GM23338 (cell line): ENCODE data around the gene LYST. TPM values are rescaled to one million over a fixed set of nuclear protein-coding genes. Genes with fewer than 3 reads are reported as not detected.

Experiments
- ATAC-seq: fragments of 200-7000 bp; cut with Tn5 transposase; 3 replicates; pipeline ENCODE4 v1.9.1; 2020
- DNase-seq: peaks from one replicate; pipeline ENCODE4 v3.0.0-alpha.2; 2015; ENCODE audit warnings: low spot score
- H2AFZ ChIP-seq: fragments of 200-600 bp; sonication (generic); 2 replicates; pipeline ENCODE4 v1.8.0; 2016; ENCODE audit warnings: antibody characterized with exemption, mild to moderate bottlenecking, moderate library complexity
- H3F3A ChIP-seq: fragments of 200-600 bp; sonication (generic); replicated peaks from 2 replicates; pipeline ENCODE4 v1.8.0; 2017; ENCODE audit warnings: antibody characterized with exemption, mixed run types, low read depth
- H3K27ac ChIP-seq: fragments of 200-600 bp; sonication (generic); 2 replicates; pipeline ENCODE4 v1.6.1; 2016; ENCODE audit warnings: low read depth
- H3K27me3 ChIP-seq: fragments of 200-600 bp; sonication (generic); 2 replicates; pipeline ENCODE4 v1.8.0; 2016; ENCODE audit warnings: mild to moderate bottlenecking, mixed run types, moderate library complexity; ENCODE audit not compliant: insufficient read depth
- H3K36me3 ChIP-seq: fragments of 200-600 bp; sonication (generic); 2 replicates; pipeline ENCODE4 v1.8.0; 2016; ENCODE audit warnings: mild to moderate bottlenecking; ENCODE audit not compliant: insufficient read depth
- H3K4me1 ChIP-seq: fragments of 200-600 bp; sonication (generic); 2 replicates; pipeline ENCODE4 v1.8.0; 2016; ENCODE audit warnings: mild to moderate bottlenecking, moderate library complexity; ENCODE audit not compliant: insufficient read depth
- H3K4me2 ChIP-seq: fragments of 200-600 bp; sonication (generic); 2 replicates; pipeline ENCODE4 v1.7.1; 2017; ENCODE audit warnings: mixed run types
- H3K4me3 ChIP-seq: fragments of 200-600 bp; sonication (generic); 2 replicates; pipeline ENCODE4 v1.6.1; 2016; ENCODE audit warnings: mixed run types
- H3K79me2 ChIP-seq: fragments of 200-600 bp; sonication (generic); replicated peaks from 2 replicates; pipeline ENCODE4 v1.8.0; 2017; ENCODE audit warnings: mild to moderate bottlenecking; ENCODE audit not compliant: insufficient read depth
- H3K9me2 ChIP-seq: fragments of 200-600 bp; sonication (generic); 2 replicates; pipeline ENCODE4 v1.8.0; 2017; ENCODE audit not compliant: insufficient read depth
- H4K20me1 ChIP-seq: fragments of 200-600 bp; sonication (generic); replicated peaks from 2 replicates; pipeline ENCODE4 v1.8.0; 2017; ENCODE audit warnings: mild to moderate bottlenecking; ENCODE audit not compliant: insufficient read depth
- H3K27ac Mint-ChIP-seq: 2 replicates; pipeline ENCODE4 v1.8.0; 2020; ENCODE audit warnings: inconsistent platforms, mild to moderate bottlenecking, moderate library complexity, mixed read lengths
- H3K27me3 Mint-ChIP-seq: 3 replicates; pipeline ENCODE4 v1.8.0; 2022; ENCODE audit warnings: low read depth, mild to moderate bottlenecking, moderate library complexity, mixed read lengths, inconsistent platforms; ENCODE audit not compliant: insufficient read depth, poor library complexity
- H3K36me3 Mint-ChIP-seq: 3 replicates; pipeline ENCODE4 v1.8.0; 2021; ENCODE audit warnings: low read depth, mild to moderate bottlenecking, inconsistent platforms, moderate library complexity, mixed read lengths
- H3K4me1 Mint-ChIP-seq: 3 replicates; pipeline ENCODE4 v1.8.0; 2020; ENCODE audit warnings: mild to moderate bottlenecking, inconsistent platforms, mixed read lengths
- H3K4me3 Mint-ChIP-seq: 3 replicates; pipeline ENCODE4 v1.8.0; 2021; ENCODE audit warnings: moderate library complexity, mild to moderate bottlenecking, inconsistent platforms, mixed read lengths
- H3K9me3 Mint-ChIP-seq: 3 replicates; pipeline ENCODE4 v1.8.0; 2020; ENCODE audit warnings: moderate library complexity, mild to moderate bottlenecking, inconsistent platforms, mixed read lengths
- CREB1 ChIP-seq: fragments of 250-450 bp; sonication (Bioruptor Pico); IDR thresholded peaks from 2 replicates; pipeline ENCODE4 v1.5.0; 2020; ENCODE audit warnings: low read depth, mild to moderate bottlenecking, moderate library complexity
- EZH2 ChIP-seq: fragments of 200-600 bp; sonication (generic); IDR thresholded peaks from one replicate; pipeline ENCODE4 v1.8.0; 2017; ENCODE audit warnings: antibody characterized with exemption, mild to moderate bottlenecking, low read depth; ENCODE audit not compliant: unreplicated experiment
- EZH2phosphoT487 ChIP-seq: fragments of 200-600 bp; sonication (generic); IDR thresholded peaks from one replicate; pipeline ENCODE4 v1.8.1; 2018; ENCODE audit warnings: antibody characterized with exemption; ENCODE audit not compliant: unreplicated experiment
- JUNB ChIP-seq: IDR thresholded peaks from one replicate; pipeline ENCODE4 v1.6.1; 2016; ENCODE audit warnings: antibody characterized with exemption; ENCODE audit not compliant: unreplicated experiment
- NANOG ChIP-seq: IDR thresholded peaks from 2 replicates; pipeline ENCODE4 v1.6.1; 2016; ENCODE audit warnings: antibody characterized with exemption, borderline replicate concordance
- STAT1 ChIP-seq: IDR thresholded peaks from one replicate; pipeline ENCODE4 v1.6.1; 2016; ENCODE audit warnings: antibody characterized with exemption; ENCODE audit not compliant: unreplicated experiment
- ZNF114 ChIP-seq: fragments of 250-450 bp; sonication (Bioruptor Pico); IDR thresholded peaks from 2 replicates; pipeline ENCODE4 v1.5.0; 2020; ENCODE audit warnings: mild to moderate bottlenecking, moderate library complexity
- ZNF331 ChIP-seq: fragments of 250-450 bp; sonication (Bioruptor Pico); IDR thresholded peaks from 2 replicates; pipeline ENCODE4 v1.5.0; 2020; ENCODE audit warnings: low read depth, mild to moderate bottlenecking, moderate library complexity
- polyA plus RNA-seq: library from polyadenylated mRNA; unstranded; fragments of >200 nt; fragmentation: Nextera tagmentation; extraction: Ambion mirVana; gene quantifications from 2 replicates; pipeline ENCODE4 v1.2.1, GENCODE V29; 2016
- total RNA-seq: library from RNA; depleted of rRNA; stranded (reverse); fragments of >200 nt; shearing (Covaris generic); gene quantifications from 2 replicates; pipeline ENCODE4 v1.2.3, GENCODE V29; 2014
- TF ChIP-seq, protein P1 (sequence below): fragments of 250-450 bp; sonication (Bioruptor Pico); IDR thresholded peaks from 2 replicates; pipeline ENCODE4 v1.5.0; 2020; ENCODE audit warnings: mild to moderate bottlenecking, moderate library complexity

The LYST gene
- total and polyA plus RNA-seq, 2 experiments from 2014 or later = 0.21 to 1.0 TPM

DNA sequence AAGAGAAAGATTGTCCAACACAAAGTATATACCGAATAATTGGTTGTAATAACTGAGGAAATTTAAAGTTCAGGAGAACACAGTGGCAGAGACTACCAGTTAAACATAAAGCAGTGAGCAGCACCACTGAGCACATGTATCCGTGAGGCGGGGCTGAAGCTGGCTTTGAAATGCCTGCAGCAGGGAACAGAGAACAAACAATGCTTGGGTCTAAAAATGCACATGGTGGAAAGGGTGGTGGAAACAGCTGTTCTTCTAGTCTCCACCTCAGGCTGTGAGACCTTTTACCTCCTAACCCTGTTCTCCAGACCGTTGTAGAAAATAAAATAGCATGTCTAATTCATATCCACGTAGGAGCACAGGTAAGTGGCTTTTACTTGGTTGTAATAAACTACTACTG is 209.4 kb downstream of the LYST start (continued):
- TF ChIP-seq, protein P1, sequence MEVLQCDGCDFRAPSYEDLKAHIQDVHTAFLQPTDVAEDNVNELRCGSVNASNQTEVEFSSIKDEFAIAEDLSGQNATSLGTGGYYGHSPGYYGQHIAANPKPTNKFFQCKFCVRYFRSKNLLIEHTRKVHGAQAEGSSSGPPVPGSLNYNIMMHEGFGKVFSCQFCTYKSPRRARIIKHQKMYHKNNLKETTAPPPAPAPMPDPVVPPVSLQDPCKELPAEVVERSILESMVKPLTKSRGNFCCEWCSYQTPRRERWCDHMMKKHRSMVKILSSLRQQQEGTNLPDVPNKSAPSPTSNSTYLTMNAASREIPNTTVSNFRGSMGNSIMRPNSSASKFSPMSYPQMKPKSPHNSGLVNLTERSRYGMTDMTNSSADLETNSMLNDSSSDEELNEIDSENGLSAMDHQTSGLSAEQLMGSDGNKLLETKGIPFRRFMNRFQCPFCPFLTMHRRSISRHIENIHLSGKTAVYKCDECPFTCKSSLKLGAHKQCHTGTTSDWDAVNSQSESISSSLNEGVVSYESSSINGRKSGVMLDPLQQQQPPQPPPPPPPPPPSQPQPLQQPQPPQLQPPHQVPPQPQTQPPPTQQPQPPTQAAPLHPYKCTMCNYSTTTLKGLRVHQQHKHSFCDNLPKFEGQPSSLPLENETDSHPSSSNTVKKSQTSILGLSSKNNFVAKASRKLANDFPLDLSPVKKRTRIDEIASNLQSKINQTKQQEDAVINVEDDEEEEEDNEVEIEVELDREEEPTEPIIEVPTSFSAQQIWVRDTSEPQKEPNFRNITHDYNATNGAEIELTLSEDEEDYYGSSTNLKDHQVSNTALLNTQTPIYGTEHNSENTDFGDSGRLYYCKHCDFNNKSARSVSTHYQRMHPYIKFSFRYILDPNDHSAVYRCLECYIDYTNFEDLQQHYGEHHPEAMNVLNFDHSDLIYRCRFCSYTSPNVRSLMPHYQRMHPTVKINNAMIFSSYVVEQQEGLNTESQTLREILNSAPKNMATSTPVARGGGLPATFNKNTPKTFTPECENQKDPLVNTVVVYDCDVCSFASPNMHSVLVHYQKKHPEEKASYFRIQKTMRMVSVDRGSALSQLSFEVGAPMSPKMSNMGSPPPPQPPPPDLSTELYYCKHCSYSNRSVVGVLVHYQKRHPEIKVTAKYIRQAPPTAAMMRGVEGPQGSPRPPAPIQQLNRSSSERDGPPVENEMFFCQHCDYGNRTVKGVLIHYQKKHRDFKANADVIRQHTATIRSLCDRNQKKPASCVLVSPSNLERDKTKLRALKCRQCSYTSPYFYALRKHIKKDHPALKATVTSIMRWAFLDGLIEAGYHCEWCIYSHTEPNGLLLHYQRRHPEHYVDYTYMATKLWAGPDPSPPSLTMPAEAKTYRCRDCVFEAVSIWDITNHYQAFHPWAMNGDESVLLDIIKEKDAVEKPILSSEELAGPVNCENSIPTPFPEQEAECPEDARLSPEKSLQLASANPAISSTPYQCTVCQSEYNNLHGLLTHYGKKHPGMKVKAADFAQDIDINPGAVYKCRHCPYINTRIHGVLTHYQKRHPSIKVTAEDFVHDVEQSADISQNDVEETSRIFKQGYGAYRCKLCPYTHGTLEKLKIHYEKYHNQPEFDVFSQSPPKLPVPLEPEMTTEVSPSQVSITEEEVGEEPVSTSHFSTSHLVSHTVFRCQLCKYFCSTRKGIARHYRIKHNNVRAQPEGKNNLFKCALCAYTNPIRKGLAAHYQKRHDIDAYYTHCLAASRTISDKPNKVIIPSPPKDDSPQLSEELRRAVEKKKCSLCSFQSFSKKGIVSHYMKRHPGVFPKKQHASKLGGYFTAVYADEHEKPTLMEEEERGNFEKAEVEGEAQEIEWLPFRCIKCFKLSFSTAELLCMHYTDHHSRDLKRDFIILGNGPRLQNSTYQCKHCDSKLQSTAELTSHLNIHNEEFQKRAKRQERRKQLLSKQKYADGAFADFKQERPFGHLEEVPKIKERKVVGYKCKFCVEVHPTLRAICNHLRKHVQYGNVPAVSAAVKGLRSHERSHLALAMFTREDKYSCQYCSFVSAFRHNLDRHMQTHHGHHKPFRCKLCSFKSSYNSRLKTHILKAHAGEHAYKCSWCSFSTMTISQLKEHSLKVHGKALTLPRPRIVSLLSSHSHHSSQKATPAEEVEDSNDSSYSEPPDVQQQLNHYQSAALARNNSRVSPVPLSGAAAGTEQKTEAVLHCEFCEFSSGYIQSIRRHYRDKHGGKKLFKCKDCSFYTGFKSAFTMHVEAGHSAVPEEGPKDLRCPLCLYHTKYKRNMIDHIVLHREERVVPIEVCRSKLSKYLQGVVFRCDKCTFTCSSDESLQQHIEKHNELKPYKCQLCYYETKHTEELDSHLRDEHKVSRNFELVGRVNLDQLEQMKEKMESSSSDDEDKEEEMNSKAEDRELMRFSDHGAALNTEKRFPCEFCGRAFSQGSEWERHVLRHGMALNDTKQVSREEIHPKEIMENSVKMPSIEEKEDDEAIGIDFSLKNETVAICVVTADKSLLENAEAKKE (CRISPR knock-in tag) = no peak
- TF ChIP-seq EZH2 (no peak), CREB1 (CRISPR knock-in tag) (no peak)

DNA sequence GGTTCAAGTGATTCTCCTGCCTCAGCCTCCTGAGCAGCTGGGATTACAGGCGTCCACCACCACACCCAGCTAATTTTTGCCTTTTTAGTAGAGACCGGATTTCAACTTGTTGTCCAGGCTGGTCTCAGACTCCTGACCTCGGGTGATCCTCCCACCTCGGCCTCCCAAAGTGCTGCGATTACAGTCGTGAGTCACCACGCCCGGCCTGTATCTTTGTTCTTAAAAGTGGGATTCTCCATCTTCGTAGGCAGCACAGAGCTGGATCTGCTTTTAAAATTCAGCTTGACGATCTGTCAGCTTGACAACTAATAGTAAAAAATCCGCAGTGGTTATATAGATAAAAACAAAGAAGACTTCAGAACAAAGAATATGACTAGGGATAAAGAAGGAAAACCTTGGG is 214.3 kb downstream of the LYST start:
- no peak for ATAC-seq
- Mint-ChIP-seq H3K27me3 (peaks cover 28% of the 10 kb centered on the region), H3K27ac (no peak overlapping the region), H3K4me3 (no peak overlapping the region), H3K36me3 (no peaks in the 10 kb centered on the region), H3K4me1 (peaks cover 28% of the 10 kb centered on the region), H3K9me3 (no peaks in the 10 kb centered on the region)
- Histone ChIP-seq H3K4me3 (no peak overlapping the region), H2AFZ (no peak overlapping the region), H3K27ac (no peak overlapping the region), H3K4me1 (peaks cover 20% of the 10 kb centered on the region), H3K9me2 (no peaks in the 10 kb centered on the region), H3K79me2 (peaks cover 11% of the 10 kb centered on the region), H3K27me3 (peaks cover 19% of the 10 kb centered on the region), H4K20me1 (no peaks in the 10 kb centered on the region), H3F3A (no peaks in the 10 kb centered on the region; the same call in 1 of the 2 replicates), H3K36me3 (no peaks in the 10 kb centered on the region), H3K4me2 (no peak overlapping the region)
- DNase-seq = no peak
- TF ChIP-seq NANOG (no peak), STAT1 (no peak), ZNF114 (CRISPR knock-in tag) (no peak), ZNF331 (CRISPR knock-in tag) (no peak), CREB1 (CRISPR knock-in tag) (no peak), EZH2phosphoT487 (no peak), JUNB (no peak)
- TF ChIP-seq, protein P1 (CRISPR knock-in tag) = no peak
